RWPE2 (cell line): ENCODE measurements around the gene KCNIP1.

Experiments used
- ATAC-seq: fragments of 200-7000 bp; cut with Tn5 transposase; 3 replicates; pipeline ENCODE4 v1.9.1; 2021; ENCODE audit warnings: low read depth
- DNase-seq: peaks from one replicate; pipeline ENCODE4 v3.0.0-alpha.2; 2020; ENCODE audit warnings: low spot score
- H3K27ac ChIP-seq: fragments of 450-650 bp; 2 replicates; pipeline ENCODE4 v1.5.1; 2017; ENCODE audit warnings: mild to moderate bottlenecking; ENCODE audit not compliant: poor library complexity, severe bottlenecking
- H3K27me3 ChIP-seq: fragments of 250-450 bp; sonication (Bioruptor Pico); 2 replicates; pipeline ENCODE4 v1.5.1; 2021; ENCODE audit warnings: mild to moderate bottlenecking, moderate library complexity; ENCODE audit not compliant: insufficient read depth, poor library complexity, severe bottlenecking
- H3K36me3 ChIP-seq: fragments of 250-450 bp; sonication (Bioruptor Pico); 2 replicates; pipeline ENCODE4 v1.5.1; 2020; ENCODE audit warnings: low read depth, mild to moderate bottlenecking, moderate library complexity
- H3K4me1 ChIP-seq: fragments of 250-450 bp; sonication (Bioruptor Pico); 2 replicates; pipeline ENCODE4 v1.5.1; 2021; ENCODE audit warnings: mild to moderate bottlenecking, moderate library complexity; ENCODE audit not compliant: insufficient read depth, poor library complexity, severe bottlenecking
- H3K4me3 ChIP-seq: fragments of 250-450 bp; sonication (Bioruptor Pico); 2 replicates; pipeline ENCODE4 v1.5.1; 2021; ENCODE audit warnings: mild to moderate bottlenecking, moderate library complexity; ENCODE audit not compliant: severe bottlenecking
- H3K9me3 ChIP-seq: fragments of 250-450 bp; sonication (Bioruptor Pico); 2 replicates; pipeline ENCODE4 v1.5.1; 2021; ENCODE audit warnings: mild to moderate bottlenecking, moderate library complexity; ENCODE audit not compliant: severe bottlenecking
- CTCF ChIP-seq: fragments of 450-650 bp; IDR thresholded peaks from one replicate; pipeline ENCODE4 v1.5.1; 2017; ENCODE audit warnings: mild to moderate bottlenecking, moderate library complexity; ENCODE audit not compliant: poor library complexity, severe bottlenecking

Gene KCNIP1

DNA sequence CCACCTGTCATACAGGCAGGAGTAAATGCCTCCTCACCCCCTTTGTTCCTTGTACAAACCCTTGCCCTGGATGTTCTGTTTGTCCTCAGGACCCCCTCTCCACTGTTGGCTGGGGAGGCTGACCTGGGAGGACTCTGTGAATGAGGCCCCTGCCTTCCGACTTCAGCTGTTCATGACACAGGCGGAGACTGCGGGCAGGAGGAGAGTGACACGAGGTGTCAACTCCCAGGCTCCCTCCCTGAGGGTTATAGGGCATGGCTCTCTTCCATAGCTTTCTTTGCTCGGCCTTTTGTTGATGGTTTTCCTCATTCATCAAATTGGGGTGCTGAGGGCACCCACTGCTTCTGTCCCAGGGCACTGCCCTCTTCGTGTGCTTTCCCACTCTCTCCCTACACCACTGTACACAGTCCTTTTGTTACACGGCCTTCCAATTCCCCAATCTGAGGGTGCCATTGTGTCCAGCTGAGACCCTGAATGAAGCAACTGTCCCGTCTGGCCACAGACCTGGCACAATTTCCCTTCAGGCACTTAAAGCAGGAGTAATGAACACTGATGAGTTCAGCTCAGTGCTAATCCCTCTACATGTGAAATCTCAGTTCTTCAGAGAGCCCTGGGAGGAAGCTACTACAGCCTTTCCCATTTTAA is 33.8 kb downstream of the KCNIP1 start:
- H3K27me3 ChIP-seq: peaks cover 9% of the 10 kb centered on the region
- H3K36me3 ChIP-seq: no peaks in the 10 kb centered on the region
- TF ChIP-seq CTCF: no peak
- H3K4me3 ChIP-seq: no peak overlapping the region
- H3K4me1 ChIP-seq: no peaks in the 10 kb centered on the region
- H3K9me3 ChIP-seq: no peaks in the 10 kb centered on the region
- DNase-seq (no peak), ATAC-seq (no peak)
- no peak overlapping the region for H3K27ac ChIP-seq

DNA sequence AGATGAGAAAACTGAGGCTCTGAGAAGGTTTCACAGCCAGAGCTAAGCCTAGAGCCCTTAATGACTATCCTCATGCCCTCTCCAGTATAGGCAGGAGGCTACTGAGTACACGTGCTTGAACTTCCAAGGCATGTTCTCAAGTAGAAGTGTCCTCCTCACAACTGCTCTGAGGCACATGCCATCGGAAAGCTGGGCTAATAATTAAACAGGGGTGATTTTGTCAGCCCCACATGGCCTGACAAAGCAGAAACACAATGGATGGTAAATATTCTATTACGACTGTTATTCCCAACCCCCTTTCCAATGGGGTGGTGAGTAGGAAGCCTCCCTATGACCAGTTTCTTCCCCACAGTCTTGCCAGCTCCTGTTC is 34.3 kb downstream of the KCNIP1 start:
- Histone ChIP-seq H3K36me3 (no peaks in the 10 kb centered on the region), H3K27ac (no peak overlapping the region), H3K4me1 (no peaks in the 10 kb centered on the region), H3K9me3 (no peaks in the 10 kb centered on the region), H3K27me3 (peaks cover 9% of the 10 kb centered on the region), H3K4me3 (no peak overlapping the region)
- no peak for TF ChIP-seq CTCF
- DNase-seq (no peak), ATAC-seq (no peak)

- peaks cover 3% of the 10 kb centered on the region for H3K27me3 ChIP-seq
- peak; percentile 11 for DNase-seq
Observed at GRCh38 chr5:170538696-170539586, 35.1 kb downstream of the KCNIP1 start.

GRCh38 chr5:170540271-170540670 is 36.5 kb downstream of the KCNIP1 start:
- peaks cover 2% of the 10 kb centered on the region for H3K9me3 ChIP-seq
- H3K27ac ChIP-seq: no peak overlapping the region
- no peaks in the 10 kb centered on the region for H3K36me3 ChIP-seq
- H3K27me3 ChIP-seq: no peaks in the 10 kb centered on the region
- TF ChIP-seq CTCF: no peak
- ATAC-seq: no peak
- DNase-seq: no peak
- no peaks in the 10 kb centered on the region for H3K4me1 ChIP-seq
- no peak overlapping the region for H3K4me3 ChIP-seq

More at GRCh38 chr5:170538696-170539586, 35.1 kb downstream of the KCNIP1 start:
- Histone ChIP-seq H3K27ac (no peak overlapping the region), H3K4me1 (no peaks in the 10 kb centered on the region), H3K36me3 (no peaks in the 10 kb centered on the region), H3K4me3 (no peak overlapping the region), H3K9me3 (no peaks in the 10 kb centered on the region)
- ATAC-seq: no peak
- no peak for TF ChIP-seq CTCF
